ENCODE data around the gene PSMB2.
A peak's percentile ranks its signal among the peaks of the same experiment; 100 is the strongest.
"Not testable (repeated sequence)": the region's sequence is repeated elsewhere in the genome, so short reads cannot be mapped to it uniquely, and the experiment has no call there.

Gene PSMB2

GRCh38 chr1:35641233-35641866, at the start of gene PSMB2:
Gene PSMB2, minus strand, starts transcription at chr1:35641526. Its CDS starts 94 bp downstream, at chr1:35641432.
- peak; percentile 96 for DNase-seq (ENCODE audit: low read depth)

GRCh38 chr1:35691080-35691479, 49.8 kb upstream of the PSMB2 start:
- no peak for DNase-seq (ENCODE audit: low read depth)

GRCh38 chr1:35690103-35690502, 48.8 kb upstream of the PSMB2 start:
- DNase-seq (ENCODE audit: low read depth) = not testable (repeated sequence)

- no peak for DNase-seq (ENCODE audit: low read depth)
Observed at GRCh38 chr1:35688161-35688560, 46.8 kb upstream of the PSMB2 start.

- no peak for DNase-seq (ENCODE audit: low read depth)
Observed at GRCh38 chr1:35683012-35683411, 41.7 kb upstream of the PSMB2 start.

GRCh38 chr1:35680271-35680670, 38.9 kb upstream of the PSMB2 start:
- DNase-seq (ENCODE audit: low read depth) = no peak

GRCh38 chr1:35675773-35676172, 34.4 kb upstream of the PSMB2 start:
- peak; percentile 52 for DNase-seq (ENCODE audit: low read depth)

- peak; percentile 4 for DNase-seq (ENCODE audit: low read depth)
Observed at GRCh38 chr1:35674111-35674510, 32.8 kb upstream of the PSMB2 start.

- DNase-seq (ENCODE audit: low read depth) = no peak
Observed at GRCh38 chr1:35672116-35672515, 30.8 kb upstream of the PSMB2 start.

GRCh38 chr1:35668506-35668905, 27.2 kb upstream of the PSMB2 start:
- no peak for DNase-seq (ENCODE audit: low read depth)

- no peak for DNase-seq (ENCODE audit: low read depth)
Observed at GRCh38 chr1:35666916-35667315, 25.6 kb upstream of the PSMB2 start.

GRCh38 chr1:35666216-35666615, 24.9 kb upstream of the PSMB2 start:
- no peak for DNase-seq (ENCODE audit: low read depth)

GRCh38 chr1:35663434-35663833, 22.1 kb upstream of the PSMB2 start:
- no peak for DNase-seq (ENCODE audit: low read depth)

- DNase-seq (ENCODE audit: low read depth) = no peak
Observed at GRCh38 chr1:35661474-35661795, 20.1 kb upstream of the PSMB2 start.

GRCh38 chr1:35660581-35661473, 19.5 kb upstream of the PSMB2 start:
- DNase-seq (ENCODE audit: low read depth) = peak; percentile 54

- DNase-seq (ENCODE audit: low read depth) = no peak
Observed at GRCh38 chr1:35659589-35659988, 18.3 kb upstream of the PSMB2 start.

- DNase-seq (ENCODE audit: low read depth) = no peak
Observed at GRCh38 chr1:35657851-35658250, 16.5 kb upstream of the PSMB2 start.

GRCh38 chr1:35656863-35657232, 15.5 kb upstream of the PSMB2 start:
- DNase-seq (ENCODE audit: low read depth) = no peak

- peak; percentile 21 for DNase-seq (ENCODE audit: low read depth)
Observed at GRCh38 chr1:35656148-35656862, 15.0 kb upstream of the PSMB2 start.

- no peak for DNase-seq (ENCODE audit: low read depth)
Observed at GRCh38 chr1:35655196-35655595, 13.9 kb upstream of the PSMB2 start.

GRCh38 chr1:35650416-35650815, 9.1 kb upstream of the PSMB2 start:
- DNase-seq (ENCODE audit: low read depth) = no peak

- peak; percentile 30 for DNase-seq (ENCODE audit: low read depth)
Observed at GRCh38 chr1:35646043-35646442, 4.7 kb upstream of the PSMB2 start.

GRCh38 chr1:35644204-35644603, 2.9 kb upstream of the PSMB2 start:
- no peak for DNase-seq (ENCODE audit: low read depth)

Measured in iris pigment epithelial cell (primary cell).